H1 (cell line): ENCODE measurements around the gene PDK2. TPM values are rescaled to one million over a fixed set of nuclear protein-coding genes. Genes with fewer than 3 reads are reported as not detected.

Experiments
- CTCF ChIA-PET: fragments of 300-600 bp; sonication (Branson Sonifier 250); formaldehyde crosslinking; loops from one replicate; lab custom pipeline; 2021; ENCODE audit not compliant: partially characterized antibody; lab: Charles Lee
- POLR2A ChIA-PET: fragments of 300-600 bp; sonication (Branson Sonifier 250); formaldehyde crosslinking; loops from one replicate; lab custom pipeline; 2021; ENCODE audit warnings: inconsistent platforms; ENCODE audit not compliant: partially characterized antibody; lab: Charles Lee
- DNase-seq, 2 experiments: peaks; one replicate each; pipeline versions ENCODE4 v3.0.0 to v3.0.0-alpha.2; 2010 to 2022; ENCODE audit warnings: low spot score in 2 of 2, low read depth in 1 of 2, mixed read lengths in 1 of 2
- FAIRE-seq: peaks from 2 replicates; lab custom pipeline; 2011; peaks lifted over from hg19 to GRCh38; lab: Jason Lieb, UNC
- H2AFZ ChIP-seq: 2 replicates; pipeline ENCODE4 v1.8.1; 2012; ENCODE audit warnings: low read length, inconsistent platforms
- H2AK5ac ChIP-seq: 2 replicates; pipeline ENCODE4 v1.6.1; 2013; ENCODE audit warnings: low read depth, low read length
- H2BK120ac ChIP-seq: replicated peaks from 2 replicates; pipeline ENCODE3; 2013; ENCODE audit warnings: low read depth, low read length, inconsistent platforms
- H2BK12ac ChIP-seq: 2 replicates; pipeline ENCODE4 v1.6.1; 2013; ENCODE audit warnings: low read depth, low read length
- H2BK15ac ChIP-seq: 2 replicates; pipeline ENCODE4 v1.6.1; 2013; ENCODE audit warnings: low read length
- H2BK20ac ChIP-seq: 2 replicates; pipeline ENCODE4 v1.6.1; 2013; ENCODE audit warnings: low read length
- H2BK5ac ChIP-seq: 2 replicates; pipeline ENCODE4 v1.6.1; 2013; ENCODE audit warnings: low read depth, low read length
- H3K14ac ChIP-seq: 2 replicates; pipeline ENCODE4 v1.6.1; 2013; ENCODE audit warnings: inconsistent platforms; ENCODE audit not compliant: insufficient read length
- H3K18ac ChIP-seq: 2 replicates; pipeline ENCODE4 v1.6.1; 2013; ENCODE audit warnings: low read length; ENCODE audit errors: extremely low read depth
- H3K23ac ChIP-seq: 2 replicates; pipeline ENCODE4 v1.6.1; 2013; ENCODE audit warnings: inconsistent platforms; ENCODE audit not compliant: insufficient read length
- H3K23me2 ChIP-seq: 2 replicates; pipeline ENCODE4 v1.6.1; 2013; ENCODE audit warnings: low read depth, low read length
- H3K27ac ChIP-seq: 2 replicates; pipeline ENCODE4 v1.6.1; 2011; ENCODE audit warnings: low read depth, low read length, inconsistent platforms
- H3K27me3 ChIP-seq, 4 experiments: replicated peaks in 1 of 4; 1 replicate in 1 of 4; 2 replicates in 3 of 4; pipeline versions ENCODE4 v1.6.1 to v1.8.1; 2011 to 2013; ENCODE audit warnings: low read length in 3 of 4, mild to moderate bottlenecking in 3 of 4, inconsistent platforms in 2 of 4, mixed read lengths in 2 of 4, moderate library complexity in 1 of 4; ENCODE audit not compliant: control insufficient read depth in 3 of 4, insufficient read depth in 3 of 4; ENCODE audit errors: extremely low read depth in 1 of 4
- H3K36me3 ChIP-seq, 4 experiments: 2 replicates each; pipeline versions ENCODE4 v1.6.1 to v1.8.1; 2011 to 2013; ENCODE audit warnings: mild to moderate bottlenecking in 4 of 4, low read length in 3 of 4, moderate library complexity in 2 of 4, control low read depth in 1 of 4, inconsistent platforms in 1 of 4; ENCODE audit not compliant: insufficient read depth in 4 of 4, control insufficient read depth in 2 of 4
- H3K4ac ChIP-seq: replicated peaks from 2 replicates; pipeline ENCODE3; 2013; ENCODE audit warnings: low read length, low read depth, mixed read lengths, inconsistent platforms; ENCODE audit not compliant: insufficient read length
- H3K4me1 ChIP-seq, 4 experiments: replicated peaks in 1 of 4; 1 replicate in 1 of 4; 2 replicates in 3 of 4; pipeline versions ENCODE4 v1.6.1 to v1.8.1; 2011 to 2013; ENCODE audit warnings: low read length in 3 of 4, inconsistent platforms in 2 of 4, mixed read lengths in 1 of 4; ENCODE audit not compliant: insufficient read depth in 4 of 4, control insufficient read depth in 3 of 4
- H3K4me2 ChIP-seq, 2 experiments: 2 replicates each; pipeline versions ENCODE4 v1.6.1 to v1.8.1; 2011 to 2013; ENCODE audit warnings: low read depth in 2 of 2, low read length in 2 of 2, control low read depth in 1 of 2, inconsistent platforms in 1 of 2, mild to moderate bottlenecking in 1 of 2; ENCODE audit not compliant: insufficient read depth in 1 of 2
- H3K4me3 ChIP-seq, 4 experiments: fragments of 200-600, 300-600 bp in 1 of 4; sonication (generic), shearing (Covaris generic), sonication (Bioruptor Twin) in 1 of 4; 2 replicates each; pipeline versions ENCODE4 v1.5.1 to v1.8.1; 2011 to 2016; ENCODE audit warnings: low read length in 4 of 4, low read depth in 3 of 4, control low read depth in 2 of 4, inconsistent platforms in 2 of 4, mild to moderate bottlenecking in 2 of 4, mixed read lengths in 1 of 4, moderate library complexity in 1 of 4; ENCODE audit not compliant: insufficient read depth in 2 of 4; ENCODE audit errors: extremely low read depth in 1 of 4
- H3K56ac ChIP-seq: replicated peaks from 2 replicates; pipeline ENCODE3; 2013; ENCODE audit warnings: low read depth, mild to moderate bottlenecking, mixed read lengths, low read length, inconsistent platforms; ENCODE audit not compliant: insufficient read length
- H3K79me1 ChIP-seq: 2 replicates; pipeline ENCODE4 v1.6.1; 2013; ENCODE audit warnings: low read depth, low read length, control low read depth
- H3K79me2 ChIP-seq, 2 experiments: 2 replicates each; pipeline versions ENCODE4 v1.6.1 to v1.8.1; 2012 to 2013; ENCODE audit warnings: low read length in 2 of 2, mild to moderate bottlenecking in 2 of 2, inconsistent platforms in 1 of 2; ENCODE audit not compliant: insufficient read depth in 2 of 2, control insufficient read depth in 1 of 2
- H3K9ac ChIP-seq, 4 experiments: replicated peaks in 1 of 4; 1 replicate in 1 of 4; 2 replicates in 3 of 4; pipeline versions ENCODE4 v1.6.1 to v1.8.1; 2011 to 2013; ENCODE audit warnings: low read depth in 3 of 4, low read length in 3 of 4, control low read depth in 2 of 4, mild to moderate bottlenecking in 2 of 4, moderate library complexity in 2 of 4, inconsistent platforms in 1 of 4; ENCODE audit errors: extremely low read depth in 1 of 4
- H3K9me3 ChIP-seq, 2 experiments: 2 replicates each; pipeline versions ENCODE4 v1.6.1 to v1.8.1; 2012 to 2013; ENCODE audit warnings: mild to moderate bottlenecking in 2 of 2, moderate library complexity in 2 of 2, control low read depth in 1 of 2, inconsistent platforms in 1 of 2, low read depth in 1 of 2, low read length in 1 of 2, mixed read lengths in 1 of 2; ENCODE audit not compliant: insufficient read depth in 2 of 2
- H4K20me1 ChIP-seq, 2 experiments: replicated peaks in 1 of 2; 2 replicates each; pipeline versions ENCODE3 to v1.8.1; 2011 to 2013; ENCODE audit warnings: inconsistent platforms in 2 of 2, low read length in 2 of 2, mild to moderate bottlenecking in 1 of 2; ENCODE audit not compliant: insufficient read depth in 2 of 2, control insufficient read depth in 1 of 2
- H4K5ac ChIP-seq: 2 replicates; pipeline ENCODE4 v1.6.1; 2013; ENCODE audit warnings: low read length, low read depth, mixed read lengths, inconsistent platforms; ENCODE audit not compliant: insufficient read length
- H4K8ac ChIP-seq: 2 replicates; pipeline ENCODE4 v1.8.0; 2013; ENCODE audit warnings: mild to moderate bottlenecking, moderate library complexity, low read length, inconsistent platforms; ENCODE audit not compliant: insufficient read depth; ENCODE audit errors: extremely low read depth
- H4K91ac ChIP-seq: replicated peaks from 2 replicates; pipeline ENCODE3; 2013; ENCODE audit warnings: low read length, mixed read lengths, inconsistent platforms; ENCODE audit not compliant: insufficient read length
- RNF2 ChIP-seq: fragments of 200-900, 300-1000 bp; sonication (generic); IDR thresholded peaks from 2 replicates; pipeline ENCODE4 v1.7.1; 2016; ENCODE audit warnings: borderline replicate concordance, low read depth, mild to moderate bottlenecking, antibody characterized with exemption, low read length; ENCODE audit not compliant: poor library complexity, severe bottlenecking; ENCODE audit errors: missing control alignments
- WGBS, 2 experiments: shearing (Covaris generic) in 1 of 2; methylation state at CpG; one replicate each; pipeline versions ENCODE4 v1.1.6 to v1.1.7; 2013 to 2015; ENCODE audit warnings: low lambda C conversion rate in 2 of 2, mixed read lengths in 2 of 2, inconsistent platforms in 1 of 2, low coverage in 1 of 2, missing lambda C conversion rate in 1 of 2; ENCODE audit not compliant: insufficient replicate concordance in 2 of 2, insufficient coverage in 1 of 2, insufficient read length in 1 of 2; ENCODE audit errors: extremely low coverage in 1 of 2, missing lambda C conversion rate in 1 of 2; 5-methylcytosine and 5-hydroxymethylcytosine counted together
- polyA plus RNA-seq, 7 experiments: library from polyadenylated mRNA; depleted of rRNA in 3 of 7; stranded (reverse) in 5 of 7; unstranded in 2 of 7; fragments of >200 nt in 5 of 7; fragments of 200-250 nt in 2 of 7; gene quantifications; 1 replicate in 5 of 7; 2 replicates in 1 of 7; 4 replicates in 1 of 7; pipeline versions ENCODE4 v1.2.1 to v1.2.3, GENCODE V29; 2011 to 2013; ENCODE audit warnings: missing spikeins in 2 of 7, mixed read lengths in 2 of 7
- total RNA-seq: library from RNA; stranded (reverse); fragmentation: NEBNext Ultra II Directional; extraction: Animal tissue kit (Norgen Biotek cat#: 25700); gene quantifications from 2 replicates; pipeline ENCODE4 v1.2.1, GENCODE V29; 2021

The PDK2 gene
- total and polyA plus RNA-seq, 2 of the 8 experiments (the other 6 are each of a cell fraction or from before 2014, with no cell fraction given): 18.3 to 121 TPM

DNA sequence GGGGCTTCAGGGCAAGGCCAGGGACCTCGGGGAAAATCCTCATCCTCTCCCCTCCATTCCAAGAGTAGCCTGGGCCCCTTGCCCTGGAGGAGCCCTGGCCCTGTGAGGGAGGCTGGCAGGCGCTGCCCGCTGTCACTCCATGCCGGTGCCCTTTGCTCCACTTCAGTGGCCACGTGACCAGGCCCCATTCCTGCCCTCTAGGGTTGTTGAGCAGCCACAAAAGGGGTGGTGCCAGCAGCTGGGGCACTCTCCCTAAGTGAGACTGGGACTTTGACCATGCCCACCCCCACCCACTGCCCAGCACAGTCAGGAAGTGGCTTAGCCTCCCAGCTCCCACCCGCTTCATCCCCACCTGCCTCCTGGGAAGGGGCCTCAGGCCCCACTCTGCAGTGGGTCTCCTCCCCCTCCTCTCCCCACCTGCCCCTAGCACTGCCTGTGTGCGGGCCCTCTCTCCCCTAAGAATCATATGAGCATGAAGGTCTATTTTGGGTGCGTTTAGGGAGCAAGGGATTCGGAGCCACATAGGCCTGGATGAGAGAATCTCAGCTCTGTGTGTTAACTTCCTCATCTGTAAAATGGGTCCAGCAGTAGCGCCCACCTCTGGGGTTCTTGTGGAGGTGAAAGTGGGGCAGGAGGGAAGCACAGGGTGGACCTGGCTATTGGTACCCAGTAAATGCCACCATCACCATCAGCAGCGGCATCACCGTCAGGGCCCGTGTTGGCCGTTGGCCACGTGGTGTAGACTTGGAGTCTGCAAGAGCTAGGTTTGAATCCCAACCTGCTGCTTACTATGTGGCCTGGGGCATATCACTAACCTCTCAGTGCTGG lies 7.2 kb downstream of the PDK2 start:
- Histone ChIP-seq H3K56ac (no peak overlapping the region), H3K4me3 (no peak overlapping the region), H3K9me3 (no peaks in the 10 kb centered on the region), H2BK15ac (no peak overlapping the region), H2BK120ac (no peak overlapping the region), H3K18ac (no peak overlapping the region), H3K4ac (no peak overlapping the region), H3K4me2 (peak overlapping the region in 1 of 2 experiments; percentile 56; a peak in 1 of 4 replicates), H3K4me1 (peaks cover 0 to 19% (median 12%) of the 10 kb centered on the region in 4 experiments; a peak in 6 of 7 replicates), H3K36me3 (peaks cover 0 to 9% (median 0%) of the 10 kb centered on the region in 4 experiments; a peak in 1 of 8 replicates), H2BK5ac (no peak overlapping the region), H2AK5ac (no peak overlapping the region), H3K14ac (no peak overlapping the region), H4K8ac (no peak overlapping the region), H3K27ac (no peak overlapping the region), H3K23ac (no peak overlapping the region), H3K27me3 (no peaks in the 10 kb centered on the region; a peak in 1 of 7 replicates), H2BK12ac (no peak overlapping the region), H3K9ac (no peak overlapping the region), H2AFZ (no peak overlapping the region), H3K79me2 (no peaks in the 10 kb centered on the region), H4K5ac (no peak overlapping the region), H4K20me1 (peaks cover 0 to 2% of the 10 kb centered on the region in 2 experiments), H3K23me2 (0 out of 2 replicates have a peak, but pooled peaks cover 5% of the 10 kb centered on the region), H4K91ac (no peak overlapping the region), H3K79me1 (peaks cover 3% of the 10 kb centered on the region), H2BK20ac (no peak overlapping the region)
- no peak for DNase-seq
- CTCF ChIA-PET: interaction anchor here (0.9 to 15.7 kb wide), 9 partner anchors 9 to 194 kb away, joined by 3 to 412 read pairs (median 4); partner anchors contain the start of gene PDK2
- no peak for FAIRE-seq
- TF ChIP-seq RNF2: no peak
- POLR2A ChIA-PET: interaction anchor here (0.8 kb wide), 1 partner anchor 15 kb away, joined by 3 read pairs; no protein-coding TSS in a partner anchor
- WGBS, 2 experiments: 86% methylated on average over 15 of the region's 15 CpGs; no CpG with 5 or more reads in 1 of the 2 experiments
